ACC112 (cell line): ENCODE results near the gene SARNP.

Experiments
- H2AFZ ChIP-seq: fragments of 200-600 bp; sonication (generic); one replicate; pipeline ENCODE4 v1.6.0; 2017; ENCODE audit warnings: antibody characterized with exemption, low read length; ENCODE audit not compliant: unreplicated experiment
- H3K27ac ChIP-seq: fragments of 200-600 bp; sonication (generic); 2 replicates; pipeline ENCODE4 v1.5.1; 2014; ENCODE audit warnings: low read depth, mild to moderate bottlenecking, antibody characterized with exemption, low read length, moderate library complexity
- H3K27me3 ChIP-seq: fragments of 200-600 bp; sonication (generic); 2 replicates; pipeline ENCODE4 v1.6.1; 2014; ENCODE audit warnings: mild to moderate bottlenecking, antibody characterized with exemption, low read length, moderate library complexity, mixed read lengths; ENCODE audit not compliant: insufficient read depth
- H3K36me3 ChIP-seq: fragments of 200-600 bp; sonication (generic); 2 replicates; pipeline ENCODE4 v1.6.1; 2016; ENCODE audit warnings: mild to moderate bottlenecking, antibody characterized with exemption, low read length, moderate library complexity, mixed read lengths; ENCODE audit not compliant: insufficient read depth
- H3K4me1 ChIP-seq: fragments of 200-600 bp; sonication (generic); one replicate; pipeline ENCODE4 v1.6.1; 2016; ENCODE audit warnings: low read length, mixed read lengths; ENCODE audit not compliant: insufficient read depth, unreplicated experiment, control insufficient read depth
- H3K4me3 ChIP-seq: fragments of 200-600 bp; sonication (generic); 2 replicates; pipeline ENCODE4 v1.5.1; 2014; ENCODE audit warnings: mild to moderate bottlenecking, low read depth, low read length
- H3K79me2 ChIP-seq: fragments of 200-600 bp; sonication (generic); one replicate; pipeline ENCODE4 v1.6.0; 2016; ENCODE audit warnings: low read length; ENCODE audit not compliant: control insufficient read depth, unreplicated experiment, insufficient read depth

Gene SARNP

GRCh38 chr12:55743406-55744339 lies 73.9 kb downstream of the SARNP start:
- no peaks in the 10 kb centered on the region for H3K27me3 ChIP-seq
- no peak overlapping the region for H3K27ac ChIP-seq
- H3K36me3 ChIP-seq = no peaks in the 10 kb centered on the region
- H3K79me2 ChIP-seq = peaks cover 6% of the 10 kb centered on the region
- H3K4me3 ChIP-seq = peak overlapping the region; percentile 82
- H2AFZ ChIP-seq = peak overlapping the region; percentile 8
- peaks cover 27% of the 10 kb centered on the region for H3K4me1 ChIP-seq

- peak within 1 kb of the TSS; percentile 82 for H3K4me3 ChIP-seq
- H3K27ac ChIP-seq = no peak within 1 kb of the TSS
- H3K36me3 ChIP-seq = no peaks in the 10 kb centered on the region
- H3K4me1 ChIP-seq = peaks cover 30% of the 10 kb centered on the region
- no peaks in the 10 kb centered on the region for H3K27me3 ChIP-seq
- H3K79me2 ChIP-seq = peaks cover 6% of the 10 kb centered on the region
- peak within 1 kb of the TSS; percentile 8 for H2AFZ ChIP-seq
These were observed 74.7 kb downstream of the SARNP start, which contains the start of gene GDF11 for GRCh38 chr12:55742719-55743405. TSS of gene GDF11 (plus strand) at chr12:55743122. CDS start at chr12:55743317, 195 bp downstream.

- H3K4me1 ChIP-seq = peaks cover 38% of the 10 kb centered on the region
- H2AFZ ChIP-seq = no peak overlapping the region
These were observed 75.4 kb downstream of the SARNP start for GRCh38 chr12:55741931-55742680.

GRCh38 chr12:55739025-55739378 lies 78.5 kb downstream of the SARNP start:
- Histone ChIP-seq H3K79me2 (no peaks in the 10 kb centered on the region), H3K4me1 (peaks cover 18% of the 10 kb centered on the region), H3K36me3 (no peaks in the 10 kb centered on the region), H3K27me3 (no peaks in the 10 kb centered on the region), H3K27ac (no peak overlapping the region), H3K4me3 (peak overlapping the region; percentile 89), H2AFZ (no peak overlapping the region)

More at GRCh38 chr12:55741931-55742680, 75.4 kb downstream of the SARNP start:
- H3K27me3 ChIP-seq = no peaks in the 10 kb centered on the region
- no peak overlapping the region for H3K27ac ChIP-seq
- peak overlapping the region; percentile 68 for H3K4me3 ChIP-seq
- H3K36me3 ChIP-seq = no peaks in the 10 kb centered on the region
- H3K79me2 ChIP-seq = peaks cover 6% of the 10 kb centered on the region

- H2AFZ ChIP-seq = peak overlapping the region; percentile 98
- peak overlapping the region; percentile 61 for H3K27ac ChIP-seq
- no peaks in the 10 kb centered on the region for H3K36me3 ChIP-seq
- no peaks in the 10 kb centered on the region for H3K27me3 ChIP-seq
- no peaks in the 10 kb centered on the region for H3K79me2 ChIP-seq
- peak overlapping the region; percentile 89 for H3K4me3 ChIP-seq
- peaks cover 16% of the 10 kb centered on the region for H3K4me1 ChIP-seq
These were observed 79.2 kb downstream of the SARNP start for GRCh38 chr12:55738123-55739024.

GRCh38 chr12:55737581-55738122 lies 79.9 kb downstream of the SARNP start:
- Histone ChIP-seq H3K27ac (peak overlapping the region; percentile 61), H2AFZ (peak overlapping the region; percentile 98), H3K27me3 (no peaks in the 10 kb centered on the region), H3K79me2 (no peaks in the 10 kb centered on the region), H3K4me1 (peaks cover 15% of the 10 kb centered on the region), H3K36me3 (no peaks in the 10 kb centered on the region), H3K4me3 (peak overlapping the region; percentile 89)

GRCh38 chr12:55736780-55737580 lies 80.5 kb downstream of the SARNP start:
- Histone ChIP-seq H3K4me3 (peak overlapping the region; percentile 89; the same call in 1 of the 2 replicates), H3K4me1 (peaks cover 17% of the 10 kb centered on the region), H3K27me3 (no peaks in the 10 kb centered on the region), H3K27ac (no peak overlapping the region), H3K36me3 (no peaks in the 10 kb centered on the region), H2AFZ (no peak overlapping the region), H3K79me2 (peaks cover 3% of the 10 kb centered on the region)

GRCh38 chr12:55736076-55736475 lies 81.4 kb downstream of the SARNP start:
- H3K4me1 ChIP-seq = peaks cover 17% of the 10 kb centered on the region
- no peaks in the 10 kb centered on the region for H3K27me3 ChIP-seq
- no peak overlapping the region for H3K4me3 ChIP-seq
- peaks cover 3% of the 10 kb centered on the region for H3K79me2 ChIP-seq
- H3K27ac ChIP-seq = no peak overlapping the region
- no peaks in the 10 kb centered on the region for H3K36me3 ChIP-seq
- no peak overlapping the region for H2AFZ ChIP-seq

GRCh38 chr12:55734595-55734994 lies 82.9 kb downstream of the SARNP start:
- H3K79me2 ChIP-seq = peaks cover 16% of the 10 kb centered on the region
- peaks cover 24% of the 10 kb centered on the region for H3K4me1 ChIP-seq
- no peaks in the 10 kb centered on the region for H3K36me3 ChIP-seq
- H2AFZ ChIP-seq = no peak overlapping the region
- no peak overlapping the region for H3K27ac ChIP-seq
- no peak overlapping the region for H3K4me3 ChIP-seq
- no peaks in the 10 kb centered on the region for H3K27me3 ChIP-seq
